BLaER1 (cell line): ENCODE measurements around the gene TMEM150A.
A peak's percentile ranks its signal among the peaks of the same experiment; 100 is the strongest.

Experiments
- H3K27ac ChIP-seq: shearing (Covaris generic); formaldehyde crosslinking; 2 replicates; pipeline ENCODE4 v1.8.1; 2022
- H3K27me3 ChIP-seq: shearing (Covaris generic); formaldehyde crosslinking; 2 replicates; pipeline ENCODE4 v1.8.1; 2022
- H3K36me3 ChIP-seq: shearing (Covaris generic); formaldehyde crosslinking; 2 replicates; pipeline ENCODE4 v1.8.1; 2022
- H3K4me1 ChIP-seq: shearing (Covaris generic); formaldehyde crosslinking; 2 replicates; pipeline ENCODE4 v1.8.1; 2022
- H3K4me2 ChIP-seq: shearing (Covaris generic); formaldehyde crosslinking; 2 replicates; pipeline ENCODE4 v1.8.1; 2022
- H3K4me3 ChIP-seq: shearing (Covaris generic); formaldehyde crosslinking; 2 replicates; pipeline ENCODE4 v1.8.1; 2022
- H3K9ac ChIP-seq: shearing (Covaris generic); formaldehyde crosslinking; 2 replicates; pipeline ENCODE4 v1.8.1; 2022
- H3K9me3 ChIP-seq: shearing (Covaris generic); formaldehyde crosslinking; 2 replicates; pipeline ENCODE4 v1.8.1; 2022
- H4K20me1 ChIP-seq: shearing (Covaris generic); formaldehyde crosslinking; 2 replicates; pipeline ENCODE4 v1.8.1; 2022
- Cebpa-rat ChIP-seq: shearing (Covaris generic); IDR thresholded peaks from 2 replicates; pipeline ENCODE4 v1.8.1; 2022

Gene TMEM150A, protein sequence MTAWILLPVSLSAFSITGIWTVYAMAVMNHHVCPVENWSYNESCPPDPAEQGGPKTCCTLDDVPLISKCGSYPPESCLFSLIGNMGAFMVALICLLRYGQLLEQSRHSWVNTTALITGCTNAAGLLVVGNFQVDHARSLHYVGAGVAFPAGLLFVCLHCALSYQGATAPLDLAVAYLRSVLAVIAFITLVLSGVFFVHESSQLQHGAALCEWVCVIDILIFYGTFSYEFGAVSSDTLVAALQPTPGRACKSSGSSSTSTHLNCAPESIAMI

DNA sequence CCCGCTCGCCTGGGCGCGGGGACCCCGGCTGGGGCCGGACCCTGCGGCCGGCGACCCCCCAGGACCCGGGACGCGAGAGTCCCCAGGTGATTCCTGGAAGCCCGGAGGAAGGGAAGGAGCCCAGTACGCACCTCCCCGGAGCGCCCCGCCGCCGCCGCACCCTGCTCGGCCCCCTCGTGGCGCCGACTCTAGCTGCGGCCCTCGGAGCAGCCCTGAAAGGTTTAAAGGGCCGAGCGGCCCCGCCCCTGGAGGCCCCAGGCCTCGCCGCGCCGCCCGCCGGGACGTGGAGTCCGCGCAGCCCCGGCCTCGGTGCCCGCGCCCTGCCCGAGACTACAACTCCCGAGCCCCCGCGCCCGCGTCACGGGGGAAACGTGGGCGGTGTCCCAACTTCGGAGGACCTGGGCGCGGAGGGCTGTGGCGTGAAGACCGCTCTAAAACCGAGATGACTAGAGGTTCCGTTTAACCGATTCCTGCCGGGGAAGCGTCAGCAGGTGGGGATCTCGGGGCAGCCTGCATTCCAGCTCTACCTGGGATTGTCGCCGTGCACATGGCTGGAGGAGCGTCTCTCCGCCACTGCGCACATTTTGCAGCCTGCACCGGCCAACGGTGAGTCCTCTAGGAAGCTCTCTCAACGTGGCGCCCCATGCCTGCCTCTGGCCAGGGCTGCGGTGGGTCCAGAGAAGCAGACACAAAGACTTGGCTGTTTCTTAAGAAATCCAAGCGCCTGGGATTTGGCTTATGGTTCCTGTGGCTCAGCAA, at the start of gene TMEM150A:
TMEM150A (minus strand) TSS at position 223 of the 759 bp plus-strand sequence. CDS start 750 bp downstream, outside the sequence.
- H3K9ac ChIP-seq, result peak within 1 kb of the TSS; percentile 82

DNA sequence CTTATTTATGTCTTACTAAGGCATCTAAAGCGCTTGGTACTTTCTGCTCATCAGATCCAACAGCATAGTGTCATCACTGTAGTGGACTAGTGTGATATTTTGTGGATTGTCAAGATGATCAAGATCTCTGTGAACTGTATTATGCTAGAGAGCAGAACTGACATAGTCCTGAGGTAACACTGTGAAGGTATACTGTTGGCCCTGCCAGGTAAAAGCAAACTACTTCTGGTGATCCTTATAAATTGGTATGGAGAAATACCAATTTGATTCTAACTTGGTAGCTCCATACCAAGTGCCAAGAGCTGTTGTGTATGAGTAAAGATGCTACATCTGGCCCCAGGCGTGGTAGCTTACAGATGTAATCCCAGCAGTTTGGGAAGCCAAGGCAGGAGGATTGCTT, 49.6 kb upstream of the TMEM150A start:
- H3K36me3 ChIP-seq, result peaks cover 98% of the 10 kb centered on the region
- H3K27ac ChIP-seq, result no peak overlapping the region
- no peak overlapping the region for H3K9ac ChIP-seq
- H3K9me3 ChIP-seq, result no peaks in the 10 kb centered on the region
- H4K20me1 ChIP-seq, result peaks cover 20% of the 10 kb centered on the region
- no peak overlapping the region for H3K4me3 ChIP-seq
- peaks cover 14% of the 10 kb centered on the region for H3K4me1 ChIP-seq
- no peak for TF ChIP-seq Cebpa-rat
- no peak overlapping the region for H3K4me2 ChIP-seq
- no peaks in the 10 kb centered on the region for H3K27me3 ChIP-seq

More for the DNA sequence above, at the start of gene TMEM150A:
- no peaks in the 10 kb centered on the region for H3K9me3 ChIP-seq
- H3K4me1 ChIP-seq, result peaks cover 27% of the 10 kb centered on the region
- H3K4me3 ChIP-seq, result peak within 1 kb of the TSS; percentile 81
- TF ChIP-seq Cebpa-rat, result no peak
- H3K27me3 ChIP-seq, result no peaks in the 10 kb centered on the region
- peak within 1 kb of the TSS; percentile 71 for H3K27ac ChIP-seq
- peaks cover 49% of the 10 kb centered on the region for H4K20me1 ChIP-seq
- peak within 1 kb of the TSS; percentile 97 for H3K4me2 ChIP-seq
- peaks cover 47% of the 10 kb centered on the region for H3K36me3 ChIP-seq

DNA sequence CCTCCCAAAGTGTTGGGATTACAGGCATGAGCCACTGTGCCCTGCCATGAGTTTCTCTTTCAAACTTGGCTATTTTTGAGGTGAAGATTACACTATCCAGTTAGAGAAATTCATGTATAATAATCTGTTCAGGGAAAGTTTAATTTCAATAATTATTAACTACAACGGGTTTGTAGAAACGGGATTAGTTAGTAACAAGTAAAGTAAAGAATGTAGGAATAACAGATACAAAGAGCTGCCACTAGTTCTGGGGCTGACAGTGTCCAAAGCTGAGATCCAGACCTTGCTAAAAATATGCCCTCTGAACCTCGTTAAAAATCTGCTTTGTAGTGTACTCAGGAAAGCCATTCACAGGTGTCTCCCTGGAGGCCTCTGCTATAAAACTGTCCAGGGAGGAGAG, 48.6 kb upstream of the TMEM150A start:
- H3K27me3 ChIP-seq, result no peaks in the 10 kb centered on the region
- no peak for TF ChIP-seq Cebpa-rat
- H3K4me1 ChIP-seq, result peaks cover 17% of the 10 kb centered on the region
- H4K20me1 ChIP-seq, result peaks cover 29% of the 10 kb centered on the region
- H3K4me2 ChIP-seq, result no peak overlapping the region
- no peak overlapping the region for H3K4me3 ChIP-seq
- no peaks in the 10 kb centered on the region for H3K9me3 ChIP-seq
- H3K27ac ChIP-seq, result no peak overlapping the region
- H3K9ac ChIP-seq, result no peak overlapping the region
- H3K36me3 ChIP-seq, result peaks cover 98% of the 10 kb centered on the region

DNA sequence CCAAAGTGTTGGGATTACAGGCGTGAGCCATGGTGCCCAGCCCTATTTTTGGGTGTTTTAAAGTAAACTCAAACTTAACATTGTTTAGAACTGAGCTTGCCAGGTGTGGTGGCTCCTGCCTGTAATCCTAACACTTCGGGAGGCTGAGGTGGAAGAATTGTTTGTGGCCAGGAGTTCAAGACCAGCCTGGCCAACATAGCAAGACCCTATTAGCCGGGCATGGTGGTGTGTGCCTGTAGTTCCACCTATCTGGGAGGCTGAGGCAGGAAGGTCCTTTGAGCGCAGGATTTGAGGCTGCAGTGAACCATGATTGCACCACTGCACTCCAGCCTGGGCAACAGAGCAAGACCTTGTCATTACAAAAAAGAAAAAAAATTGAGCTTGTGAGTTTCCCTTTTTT, 48.0 kb upstream of the TMEM150A start:
- Histone ChIP-seq H3K9me3 (no peaks in the 10 kb centered on the region), H3K9ac (no peak overlapping the region), H3K36me3 (peaks cover 99% of the 10 kb centered on the region), H3K27ac (no peak overlapping the region), H3K4me2 (no peak overlapping the region), H3K4me3 (no peak overlapping the region), H3K4me1 (peaks cover 17% of the 10 kb centered on the region), H3K27me3 (no peaks in the 10 kb centered on the region), H4K20me1 (peaks cover 34% of the 10 kb centered on the region)
- TF ChIP-seq Cebpa-rat, result no peak

DNA sequence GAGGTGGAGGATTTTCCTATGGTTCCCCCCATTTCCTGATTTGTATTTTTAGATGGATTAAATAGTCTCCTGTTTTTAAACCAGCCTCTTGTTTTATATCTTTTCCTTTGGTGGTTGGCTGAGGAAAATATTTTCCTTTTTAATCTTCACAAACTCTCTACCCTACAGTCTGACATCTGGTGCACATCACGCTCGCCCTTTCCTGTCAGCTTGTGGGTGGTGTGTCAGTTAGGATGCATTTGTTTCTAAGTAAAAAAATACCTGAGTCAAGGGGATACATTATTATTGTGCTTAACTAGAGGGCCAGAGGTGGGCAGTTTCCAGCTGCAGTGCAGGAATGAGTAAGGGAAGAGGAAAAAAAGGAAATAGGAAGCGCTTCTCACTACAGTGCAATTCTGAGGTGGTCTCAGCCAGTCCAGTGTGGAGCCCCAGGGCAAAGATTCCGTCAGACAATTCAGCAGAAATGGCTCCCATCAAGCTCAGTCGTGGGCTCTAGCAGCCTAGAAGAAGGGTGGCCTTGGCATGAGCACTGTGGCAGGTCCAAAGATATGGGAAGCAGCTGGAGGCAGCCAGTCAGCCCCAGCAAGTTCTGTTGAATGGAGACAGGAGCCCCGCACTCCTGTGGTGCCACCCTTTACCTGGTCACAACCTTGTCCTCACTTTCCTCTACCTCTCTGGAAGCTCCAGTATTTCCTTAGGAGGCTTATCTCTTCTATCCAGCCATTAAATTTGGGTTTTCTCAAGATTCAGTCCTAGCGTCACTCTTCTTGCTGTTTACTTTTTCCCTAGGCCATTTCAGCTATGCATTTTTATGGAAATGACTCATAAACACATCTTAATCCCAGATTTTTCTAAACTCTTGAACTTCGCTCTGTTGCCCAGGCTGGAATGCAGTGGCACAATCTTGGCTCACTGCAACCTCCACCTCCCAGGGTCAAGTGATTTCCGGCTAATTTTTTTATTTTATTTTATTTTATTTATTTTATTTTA, 47.0 kb upstream of the TMEM150A start:
- H3K9ac ChIP-seq, result no peak overlapping the region
- no peaks in the 10 kb centered on the region for H3K27me3 ChIP-seq
- no peak for TF ChIP-seq Cebpa-rat
- H3K4me3 ChIP-seq, result no peak overlapping the region
- H4K20me1 ChIP-seq, result peaks cover 34% of the 10 kb centered on the region
- peaks cover 100% of the 10 kb centered on the region for H3K36me3 ChIP-seq
- H3K4me1 ChIP-seq, result peaks cover 17% of the 10 kb centered on the region
- no peak overlapping the region for H3K27ac ChIP-seq
- no peaks in the 10 kb centered on the region for H3K9me3 ChIP-seq
- no peak overlapping the region for H3K4me2 ChIP-seq

DNA sequence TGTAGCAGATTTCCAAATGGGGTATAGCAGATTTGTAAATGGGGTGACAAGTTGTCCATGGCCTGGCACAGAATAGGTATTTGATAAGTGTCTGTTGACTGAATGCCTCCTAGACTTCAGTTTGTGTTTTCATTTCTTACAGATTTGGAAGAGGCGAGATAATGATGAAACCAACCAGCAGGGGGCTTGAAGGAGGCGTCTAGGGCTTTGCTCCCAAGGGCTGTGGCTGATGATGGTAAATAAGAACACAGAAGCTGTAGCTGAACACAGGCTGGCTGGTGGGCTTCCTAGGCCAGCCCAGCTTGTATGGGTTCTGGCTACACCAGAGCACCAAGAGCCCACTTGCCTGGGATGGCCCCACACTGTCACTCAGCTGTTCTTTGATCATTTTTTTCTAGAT, 46.1 kb upstream of the TMEM150A start:
- Histone ChIP-seq H4K20me1 (peaks cover 37% of the 10 kb centered on the region), H3K4me3 (no peak overlapping the region), H3K36me3 (peaks cover 100% of the 10 kb centered on the region), H3K27ac (no peak overlapping the region), H3K4me2 (peak overlapping the region; percentile 25; the same call in 1 of the 2 replicates), H3K9me3 (no peaks in the 10 kb centered on the region), H3K9ac (no peak overlapping the region), H3K27me3 (no peaks in the 10 kb centered on the region), H3K4me1 (peaks cover 17% of the 10 kb centered on the region)
- no peak for TF ChIP-seq Cebpa-rat

DNA sequence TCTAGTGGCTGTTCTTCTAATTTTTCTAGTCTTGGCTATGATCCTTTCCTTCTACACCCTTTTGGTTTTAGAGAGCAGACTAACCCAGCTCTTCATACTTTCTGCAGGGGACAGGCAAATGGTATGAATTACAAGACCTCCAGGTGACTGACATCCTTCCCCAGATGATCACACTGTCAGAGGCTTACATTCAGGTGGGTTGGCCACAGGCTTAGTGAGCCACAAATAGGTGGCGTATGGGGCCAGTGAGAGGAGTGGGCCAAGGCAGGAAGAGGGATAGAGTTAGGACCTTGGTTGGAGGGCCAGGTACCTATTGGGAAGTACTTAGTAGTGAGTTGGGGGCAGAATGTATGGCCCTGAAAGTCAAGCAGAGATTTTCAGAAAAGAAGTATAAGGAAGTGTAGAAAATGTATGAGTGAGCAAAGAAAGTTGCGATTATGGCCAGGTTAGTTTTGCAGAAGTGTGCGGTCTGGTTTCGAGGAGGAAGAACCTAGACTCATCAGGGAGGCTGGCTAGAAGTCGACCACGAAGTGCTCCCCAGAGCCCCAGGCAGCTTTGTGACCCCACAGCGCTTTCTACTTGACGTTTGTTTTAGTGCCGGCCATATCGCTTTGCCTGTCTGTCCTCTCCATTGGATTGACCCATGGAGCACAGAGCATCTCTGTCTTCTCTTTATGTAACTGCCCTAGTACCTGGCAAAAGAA, 45.5 kb upstream of the TMEM150A start:
- Histone ChIP-seq H3K27ac (no peak overlapping the region; the same call in 1 of the 2 replicates), H3K36me3 (peaks cover 100% of the 10 kb centered on the region)

DNA sequence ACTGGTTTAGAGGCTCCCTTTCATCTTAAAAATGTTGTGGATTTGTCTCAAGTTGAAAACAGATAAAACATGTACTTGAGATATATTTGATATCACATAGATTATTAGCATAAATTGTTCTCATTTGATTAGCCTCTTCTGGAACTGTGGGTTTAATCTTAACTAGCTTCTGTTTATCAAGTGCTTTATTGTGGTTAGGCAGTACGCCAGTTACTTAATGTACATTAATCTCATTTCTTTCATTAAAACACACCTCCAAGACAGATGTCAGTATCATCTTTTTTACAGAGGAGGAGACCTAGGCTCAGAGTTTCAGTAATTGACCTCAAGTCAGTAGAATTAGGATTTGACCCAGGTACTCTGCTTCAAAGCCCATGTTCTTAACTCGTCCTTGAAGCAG, 43.7 kb upstream of the TMEM150A start:
- Histone ChIP-seq H3K4me2 (no peak overlapping the region), H3K36me3 (peaks cover 100% of the 10 kb centered on the region), H3K9me3 (no peaks in the 10 kb centered on the region), H3K9ac (no peak overlapping the region), H3K27me3 (no peaks in the 10 kb centered on the region), H3K4me3 (no peak overlapping the region), H4K20me1 (peaks cover 60% of the 10 kb centered on the region), H3K4me1 (peaks cover 17% of the 10 kb centered on the region), H3K27ac (no peak overlapping the region)
- TF ChIP-seq Cebpa-rat, result no peak

More for the DNA sequence above, 45.5 kb upstream of the TMEM150A start:
- no peaks in the 10 kb centered on the region for H3K27me3 ChIP-seq
- TF ChIP-seq Cebpa-rat, result no peak
- peak overlapping the region; percentile 9; the same call in 1 of the 2 replicates for H3K9ac ChIP-seq
- peaks cover 17% of the 10 kb centered on the region for H3K4me1 ChIP-seq
- H4K20me1 ChIP-seq, result peaks cover 43% of the 10 kb centered on the region
- H3K4me3 ChIP-seq, result no peak overlapping the region
- no peaks in the 10 kb centered on the region for H3K9me3 ChIP-seq
- H3K4me2 ChIP-seq, result peak overlapping the region; percentile 25; the same call in 1 of the 2 replicates

DNA sequence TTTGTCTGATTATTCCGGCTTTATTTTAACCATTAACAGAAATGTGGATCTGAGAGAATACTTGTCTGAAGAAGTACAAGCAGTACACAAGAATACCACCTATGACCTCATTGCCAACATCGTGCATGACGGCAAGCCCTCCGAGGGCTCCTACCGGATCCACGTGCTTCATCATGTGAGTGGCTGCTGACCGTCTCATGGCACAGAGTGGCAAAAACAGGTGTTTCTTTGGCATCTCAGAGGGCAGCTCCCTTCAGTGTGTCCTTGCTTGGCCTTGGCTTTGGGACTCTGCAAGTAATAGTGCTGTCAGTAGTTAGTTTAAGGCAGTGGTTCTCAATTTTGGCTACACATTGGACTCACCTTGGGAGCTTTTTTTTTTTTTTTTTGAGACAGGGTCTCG, 42.4 kb upstream of the TMEM150A start:
- H3K36me3 ChIP-seq, result peaks cover 100% of the 10 kb centered on the region
- H3K4me1 ChIP-seq, result peaks cover 17% of the 10 kb centered on the region
- H3K27ac ChIP-seq, result no peak overlapping the region

More for the DNA sequence above, 42.4 kb upstream of the TMEM150A start:
- Histone ChIP-seq H3K27me3 (no peaks in the 10 kb centered on the region), H3K9me3 (no peaks in the 10 kb centered on the region), H4K20me1 (peaks cover 61% of the 10 kb centered on the region), H3K4me3 (no peak overlapping the region), H3K4me2 (no peak overlapping the region), H3K9ac (no peak overlapping the region)
- no peak for TF ChIP-seq Cebpa-rat
